ENCODE results near the gene CCDC150. TPM values are rescaled to one million over a fixed set of nuclear protein-coding genes. Genes with fewer than 3 reads are reported as not detected.
A peak's percentile ranks its signal among the peaks of the same experiment; 100 is the strongest.

Gene CCDC150
- total and polyA plus RNA-seq, 2 donors from 2014 or later = 2.3 to 7.3 TPM

DNA sequence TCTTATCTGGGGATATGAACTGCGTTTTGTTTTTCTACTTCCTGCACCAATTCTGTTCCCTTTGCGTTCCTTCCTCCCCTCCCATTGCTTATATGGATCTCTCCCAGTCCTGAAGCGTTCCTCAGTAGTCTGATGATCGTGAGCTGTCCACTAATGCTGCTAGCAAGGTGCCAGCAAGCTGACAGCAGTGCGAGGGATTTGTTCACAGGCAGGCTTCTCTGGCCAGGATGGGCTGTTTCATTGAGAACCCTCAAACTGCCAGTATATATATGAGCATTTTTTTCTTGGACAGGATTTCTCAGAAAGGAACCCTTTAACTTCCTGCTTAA lies 119.8 kb downstream of the CCDC150 start:
- no peaks in the 10 kb centered on the region for H3K4me1 ChIP-seq (ENCODE audit: control insufficient read depth in 2 of 3, insufficient read depth in 2 of 3, low read depth in 1 of 3, low read length in 3 of 3)
- intact Hi-C loops (cut with DNase I) = no loop called here
- no peak overlapping the region for H3K27ac ChIP-seq (ENCODE audit: low read depth in 2 of 2, low read length in 2 of 2)
- TF ChIP-seq, protein P1, sequence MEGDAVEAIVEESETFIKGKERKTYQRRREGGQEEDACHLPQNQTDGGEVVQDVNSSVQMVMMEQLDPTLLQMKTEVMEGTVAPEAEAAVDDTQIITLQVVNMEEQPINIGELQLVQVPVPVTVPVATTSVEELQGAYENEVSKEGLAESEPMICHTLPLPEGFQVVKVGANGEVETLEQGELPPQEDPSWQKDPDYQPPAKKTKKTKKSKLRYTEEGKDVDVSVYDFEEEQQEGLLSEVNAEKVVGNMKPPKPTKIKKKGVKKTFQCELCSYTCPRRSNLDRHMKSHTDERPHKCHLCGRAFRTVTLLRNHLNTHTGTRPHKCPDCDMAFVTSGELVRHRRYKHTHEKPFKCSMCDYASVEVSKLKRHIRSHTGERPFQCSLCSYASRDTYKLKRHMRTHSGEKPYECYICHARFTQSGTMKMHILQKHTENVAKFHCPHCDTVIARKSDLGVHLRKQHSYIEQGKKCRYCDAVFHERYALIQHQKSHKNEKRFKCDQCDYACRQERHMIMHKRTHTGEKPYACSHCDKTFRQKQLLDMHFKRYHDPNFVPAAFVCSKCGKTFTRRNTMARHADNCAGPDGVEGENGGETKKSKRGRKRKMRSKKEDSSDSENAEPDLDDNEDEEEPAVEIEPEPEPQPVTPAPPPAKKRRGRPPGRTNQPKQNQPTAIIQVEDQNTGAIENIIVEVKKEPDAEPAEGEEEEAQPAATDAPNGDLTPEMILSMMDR (IDR thresholded peaks at IDR 0.05; ENCODE audit: borderline replicate concordance, extremely low read depth, insufficient read depth) = no peak
- no peak overlapping the region for H3K4me3 ChIP-seq (ENCODE audit: low read length in 3 of 3)
- no peak for DNase-seq
- FAIRE-seq = no peak
- H3K36me3 ChIP-seq (ENCODE audit: control insufficient read depth in 2 of 3, insufficient read depth in 3 of 3, low read length in 3 of 3) = peaks cover 0 to 15% (median 4%) of the 10 kb centered on the region in 3 donors
- no peak overlapping the region for H3K9ac ChIP-seq (ENCODE audit: low read length in 3 of 3)
- H3K27me3 ChIP-seq (ENCODE audit: control insufficient read depth, insufficient read depth, low read length) = no peaks in the 10 kb centered on the region
- peaks cover 0 to 3% (median 0%) of the 10 kb centered on the region in 3 donors for H3K9me3 ChIP-seq (ENCODE audit: control insufficient read depth in 2 of 3, insufficient read depth in 1 of 3, low read length in 3 of 3)

- FAIRE-seq = peak; percentile 13
These were observed 127.6 kb downstream of the CCDC150 start for GRCh38 chr2:196767101-196767500.

More at GRCh38 chr2:196767101-196767500, 127.6 kb downstream of the CCDC150 start:
- Histone ChIP-seq H3K27ac (ENCODE audit: low read depth in 2 of 2, low read length in 2 of 2) (no peak overlapping the region), H3K4me3 (ENCODE audit: low read length in 3 of 3) (no peak overlapping the region), H3K27me3 (ENCODE audit: control insufficient read depth, insufficient read depth, low read length) (no peaks in the 10 kb centered on the region), H3K9ac (ENCODE audit: low read length in 3 of 3) (no peak overlapping the region), H3K4me1 (ENCODE audit: control insufficient read depth in 2 of 3, insufficient read depth in 2 of 3, low read depth in 1 of 3, low read length in 3 of 3) (no peaks in the 10 kb centered on the region), H3K9me3 (ENCODE audit: control insufficient read depth in 2 of 3, insufficient read depth in 1 of 3, low read length in 3 of 3) (no peaks in the 10 kb centered on the region), H3K36me3 (ENCODE audit: control insufficient read depth in 2 of 3, insufficient read depth in 3 of 3, low read length in 3 of 3) (peaks cover 9 to 32% (median 14%) of the 10 kb centered on the region in 3 donors)
- intact Hi-C loops (cut with DNase I) = no loop called here
- TF ChIP-seq, protein P1 (IDR thresholded peaks at IDR 0.05; ENCODE audit: borderline replicate concordance, extremely low read depth, insufficient read depth) = no peak
- no peak for DNase-seq

Other genes with a start within 250 kb of the CCDC150 start
- 23.4 TPM for gene HECW2, start 46.2 kb upstream of the CCDC150 start, total RNA-seq
- 3.4 TPM for gene HECW2, start 46.2 kb upstream of the CCDC150 start, polyA plus RNA-seq (ENCODE audit: insufficient read depth, low read depth, low replicate concordance)
- gene GTF3C3, start 160.0 kb downstream of the CCDC150 start, total RNA-seq = 27.7 TPM
- 10.1 TPM for gene GTF3C3, start 160.0 kb downstream of the CCDC150 start, polyA plus RNA-seq (ENCODE audit: insufficient read depth, low read depth, low replicate concordance)
- not detected for gene C2orf66, start 169.6 kb downstream of the CCDC150 start, total RNA-seq
- not detected for gene C2orf66, start 169.6 kb downstream of the CCDC150 start, polyA plus RNA-seq (ENCODE audit: insufficient read depth, low read depth, low replicate concordance)

Data from kidney (tissue), 14 donors.